Fibroblast of mammary gland (primary cell): Measurements from ENCODE around the gene TIE1.

ENCODE experiments used
- DNase-seq: peaks from one replicate; pipeline ENCODE4 v3.0.0-alpha.2; 2010; ENCODE audit warnings: low read depth
- H3K4me3 ChIP-seq: 2 replicates; pipeline ENCODE4 v1.5.1; 2011; ENCODE audit warnings: low read depth, mild to moderate bottlenecking, low read length, moderate library complexity; ENCODE audit not compliant: control insufficient read depth
- TF ChIP-seq, protein P1 (sequence below): conservative IDR thresholded peaks from 2 replicates; pipeline ENCODE4 v1.5.1; 2011; ENCODE audit warnings: low read depth, low read length, inconsistent platforms; ENCODE audit not compliant: control insufficient read depth, insufficient read depth

Gene TIE1

DNA sequence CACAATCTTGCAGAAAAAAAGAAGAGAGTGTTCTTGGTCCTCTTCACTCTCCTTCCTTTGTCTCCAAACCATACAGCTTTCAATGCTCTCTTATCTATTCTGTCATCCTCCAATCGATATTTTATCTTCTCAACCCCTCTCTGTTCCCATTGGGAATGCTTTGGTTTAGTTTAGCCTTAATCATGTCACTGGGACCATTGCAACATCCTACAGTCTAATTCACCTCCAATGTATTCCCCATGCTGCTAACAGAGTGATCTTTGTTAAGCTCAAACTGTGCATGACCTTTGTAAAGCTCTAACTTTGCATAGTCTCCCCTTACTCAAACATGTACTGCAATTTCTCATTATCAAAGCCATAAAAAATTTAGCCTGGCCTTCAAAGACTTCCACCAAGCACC lies 39.8 kb downstream of the TIE1 start:
- TF ChIP-seq, protein P1, sequence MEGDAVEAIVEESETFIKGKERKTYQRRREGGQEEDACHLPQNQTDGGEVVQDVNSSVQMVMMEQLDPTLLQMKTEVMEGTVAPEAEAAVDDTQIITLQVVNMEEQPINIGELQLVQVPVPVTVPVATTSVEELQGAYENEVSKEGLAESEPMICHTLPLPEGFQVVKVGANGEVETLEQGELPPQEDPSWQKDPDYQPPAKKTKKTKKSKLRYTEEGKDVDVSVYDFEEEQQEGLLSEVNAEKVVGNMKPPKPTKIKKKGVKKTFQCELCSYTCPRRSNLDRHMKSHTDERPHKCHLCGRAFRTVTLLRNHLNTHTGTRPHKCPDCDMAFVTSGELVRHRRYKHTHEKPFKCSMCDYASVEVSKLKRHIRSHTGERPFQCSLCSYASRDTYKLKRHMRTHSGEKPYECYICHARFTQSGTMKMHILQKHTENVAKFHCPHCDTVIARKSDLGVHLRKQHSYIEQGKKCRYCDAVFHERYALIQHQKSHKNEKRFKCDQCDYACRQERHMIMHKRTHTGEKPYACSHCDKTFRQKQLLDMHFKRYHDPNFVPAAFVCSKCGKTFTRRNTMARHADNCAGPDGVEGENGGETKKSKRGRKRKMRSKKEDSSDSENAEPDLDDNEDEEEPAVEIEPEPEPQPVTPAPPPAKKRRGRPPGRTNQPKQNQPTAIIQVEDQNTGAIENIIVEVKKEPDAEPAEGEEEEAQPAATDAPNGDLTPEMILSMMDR: no peak
- no peak for DNase-seq

DNA sequence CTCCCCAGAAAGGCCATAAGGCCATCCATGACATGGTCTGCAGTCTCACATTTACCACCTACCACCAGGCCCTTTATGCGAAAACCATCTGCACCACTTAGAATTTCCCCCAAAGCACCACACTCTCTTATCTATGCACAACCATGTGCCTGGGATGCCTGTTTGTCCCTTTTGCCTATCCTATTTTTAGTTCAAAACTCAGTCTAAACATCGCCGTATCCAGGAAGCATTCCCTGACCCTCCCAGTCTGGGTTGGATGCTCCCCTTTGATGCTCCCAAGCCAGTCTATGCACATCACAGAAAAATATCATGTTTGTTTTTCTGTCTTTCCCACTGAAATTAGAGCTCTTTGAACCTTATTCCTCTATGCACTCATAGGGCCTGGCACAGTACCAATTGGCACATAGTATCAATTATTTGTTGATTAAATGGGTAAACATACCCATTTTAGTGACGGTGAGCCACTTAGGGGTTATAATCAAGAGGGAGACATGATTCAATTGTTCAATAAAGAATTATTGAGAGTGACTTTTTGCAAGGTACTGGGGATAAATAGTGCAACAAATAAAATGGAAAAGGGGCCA lies 43.6 kb downstream of the TIE1 start:
- TF ChIP-seq, protein P1: no peak
- no peak overlapping the region for H3K4me3 ChIP-seq
- DNase-seq: no peak

More for the DNA sequence above, 39.8 kb downstream of the TIE1 start:
- H3K4me3 ChIP-seq: no peak overlapping the region

DNA sequence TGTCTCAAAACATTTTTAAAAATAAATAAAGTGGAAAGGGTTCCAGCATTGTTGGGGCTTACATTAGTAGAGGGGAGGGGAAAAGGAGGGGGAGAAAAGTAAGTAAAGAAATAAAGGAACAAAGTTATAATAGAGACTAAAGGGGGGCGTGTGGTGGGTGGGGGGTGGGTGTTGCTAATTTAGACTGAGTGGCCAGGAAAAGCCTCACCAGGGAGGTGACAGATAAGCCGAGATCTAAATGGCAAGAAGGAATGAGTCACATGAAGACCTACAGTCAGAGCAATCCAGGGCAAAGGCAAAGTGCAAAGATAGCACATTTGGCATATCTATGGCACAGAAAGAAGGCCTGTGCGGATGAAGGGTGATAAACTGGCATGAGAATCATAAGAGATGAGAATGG lies 44.3 kb downstream of the TIE1 start:
- TF ChIP-seq, protein P1: no peak
- DNase-seq: no peak
- H3K4me3 ChIP-seq: no peak overlapping the region

DNA sequence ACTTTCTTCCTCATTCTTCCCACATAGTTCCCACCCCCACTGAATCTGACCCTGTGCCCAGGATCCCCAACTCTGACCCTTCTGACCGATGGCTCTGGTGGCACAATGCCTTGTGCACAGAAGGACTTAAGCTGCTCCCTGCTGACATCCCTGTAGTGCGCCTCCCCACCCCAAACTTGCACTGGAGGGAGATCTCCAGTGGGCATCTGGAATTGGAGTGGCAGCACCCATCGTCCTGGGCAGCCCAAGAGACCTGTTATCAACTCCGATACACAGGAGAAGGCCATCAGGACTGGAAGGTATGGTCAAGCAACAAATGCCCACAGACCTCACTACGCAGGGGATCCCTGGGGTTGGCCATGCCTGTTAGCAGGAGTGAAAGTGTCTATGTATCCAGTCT lies 45.9 kb downstream of the TIE1 start:
- H3K4me3 ChIP-seq: no peak overlapping the region
- TF ChIP-seq, protein P1: no peak
- DNase-seq: no peak

DNA sequence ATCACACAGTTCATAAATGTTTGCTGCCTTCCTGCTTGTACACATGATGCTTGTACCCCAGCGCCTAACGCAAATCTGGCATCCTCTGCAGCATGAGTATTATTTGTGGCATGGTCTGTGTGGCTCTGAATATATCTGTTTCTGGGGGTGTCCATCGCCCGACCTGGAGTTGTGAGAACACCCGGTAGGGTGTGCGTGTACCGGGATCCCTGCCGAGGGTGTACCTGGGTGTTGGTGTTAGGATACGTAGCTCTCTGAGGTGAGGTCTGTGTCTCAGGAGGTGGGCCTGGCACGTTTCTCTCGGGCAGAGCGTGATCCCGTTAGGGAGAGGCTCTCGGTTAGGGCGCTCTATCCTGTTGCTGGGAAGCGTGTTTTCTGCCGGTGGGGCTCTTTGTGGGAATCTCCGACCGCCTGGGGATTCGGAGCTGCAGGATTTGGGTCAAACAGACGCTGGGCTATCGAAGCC lies 47.6 kb downstream of the TIE1 start:
- DNase-seq: no peak
- TF ChIP-seq, protein P1: no peak
- peak overlapping the region; percentile 47 for H3K4me3 ChIP-seq

DNA sequence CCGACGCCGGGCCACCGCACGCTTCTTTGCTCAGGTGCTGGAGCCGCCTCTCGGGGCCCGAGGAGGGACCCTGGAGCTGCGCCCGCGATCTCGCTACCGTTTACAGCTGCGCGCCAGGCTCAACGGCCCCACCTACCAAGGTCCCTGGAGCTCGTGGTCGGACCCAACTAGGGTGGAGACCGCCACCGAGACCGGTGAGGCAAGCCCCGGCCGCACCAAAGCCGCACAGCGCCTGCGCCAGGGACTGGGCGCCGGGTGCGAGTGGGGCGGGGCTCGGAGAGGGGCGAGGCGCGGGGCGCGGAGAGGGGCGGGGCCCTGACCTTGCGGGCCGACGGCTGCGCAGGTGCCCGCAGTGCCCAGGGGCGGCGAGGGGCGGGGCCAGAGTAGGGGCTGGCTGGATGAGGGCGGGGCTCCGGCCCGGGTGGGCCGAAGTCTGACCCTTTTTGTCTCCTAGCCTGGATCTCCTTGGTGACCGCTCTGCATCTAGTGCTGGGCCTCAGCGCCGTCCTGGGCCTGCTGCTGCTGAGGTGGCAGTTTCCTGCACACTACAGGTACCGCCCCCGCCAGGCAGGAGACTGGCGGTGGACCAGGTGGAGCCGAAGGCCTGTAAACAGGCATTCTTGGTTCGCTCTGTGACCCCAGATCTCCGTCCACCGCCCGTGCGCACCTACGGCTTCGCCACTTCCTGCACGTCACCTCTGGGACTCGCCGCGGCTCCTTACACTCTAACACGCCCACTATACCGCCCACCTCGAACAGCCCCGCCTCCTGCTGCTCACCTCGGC lies 48.2 kb downstream of the TIE1 start:
- peak overlapping the region; percentile 47 for H3K4me3 ChIP-seq
- DNase-seq: no peak
- TF ChIP-seq, protein P1: no peak
